HEK293 (cell line): Measurements from ENCODE around the gene COA6.

Experiments used
- BCL11A ChIP-seq: fragments of 450-650 bp; formaldehyde crosslinking; IDR thresholded peaks from 2 replicates; pipeline ENCODE4 v1.5.1; 2016; ENCODE audit warnings: low read depth, missing biosample characterization, missing genetic modification characterization
- FEZF1 ChIP-seq: fragments of 450-650 bp; formaldehyde crosslinking; IDR thresholded peaks from 2 replicates; pipeline ENCODE4 v1.5.1; 2016; ENCODE audit warnings: missing biosample characterization, missing genetic modification characterization
- HOXD13 ChIP-seq: sonication (generic); formaldehyde crosslinking; IDR thresholded peaks from 2 replicates; pipeline ENCODE4 v1.8.0; 2022; ENCODE audit warnings: missing genetic modification reagents, borderline replicate concordance
- KLF7 ChIP-seq: fragments of 450-650 bp; formaldehyde crosslinking; IDR thresholded peaks from 2 replicates; pipeline ENCODE4 v1.5.1; 2016; ENCODE audit warnings: missing biosample characterization, missing genetic modification characterization, borderline replicate concordance
- PBX3 ChIP-seq: sonication (generic); formaldehyde crosslinking; IDR thresholded peaks from 2 replicates; pipeline ENCODE4 v1.8.1; 2022; ENCODE audit warnings: mild to moderate bottlenecking, moderate library complexity, missing genetic modification reagents
- ZBTB48 ChIP-seq: fragments of 450-650 bp; formaldehyde crosslinking; IDR thresholded peaks from 2 replicates; pipeline ENCODE4 v1.5.1; 2016; ENCODE audit warnings: missing biosample characterization, missing genetic modification characterization
- ZBTB49 ChIP-seq: fragments of 450-650 bp; formaldehyde crosslinking; IDR thresholded peaks from 2 replicates; pipeline ENCODE4 v1.5.1; 2016; ENCODE audit warnings: missing biosample characterization, missing genetic modification characterization, low read depth
- ZBTB7A ChIP-seq: fragments of 450-650 bp; formaldehyde crosslinking; IDR thresholded peaks from 2 replicates; pipeline ENCODE4 v1.5.1; 2016; ENCODE audit warnings: low read depth, missing biosample characterization, missing genetic modification characterization
- ZNF350 ChIP-seq: fragments of 450-650 bp; formaldehyde crosslinking; IDR thresholded peaks from 2 replicates; pipeline ENCODE4 v1.5.0; 2017; ENCODE audit warnings: missing biosample characterization, mild to moderate bottlenecking, missing genetic modification characterization
- ZNF416 ChIP-seq: fragments of 450-650 bp; formaldehyde crosslinking; IDR thresholded peaks from 2 replicates; pipeline ENCODE4 v1.5.1; 2016; ENCODE audit warnings: missing biosample characterization, missing genetic modification characterization
- ZNF514 ChIP-seq: fragments of 450-650 bp; formaldehyde crosslinking; IDR thresholded peaks from 2 replicates; pipeline ENCODE4 v1.5.1; 2016; ENCODE audit warnings: missing biosample characterization, missing genetic modification characterization
- ZNF521 ChIP-seq: fragments of 450-650 bp; formaldehyde crosslinking; IDR thresholded peaks from 2 replicates; pipeline ENCODE4 v1.5.1; 2017; ENCODE audit warnings: missing biosample characterization, mild to moderate bottlenecking, missing genetic modification characterization
- ZNF555 ChIP-seq: fragments of 450-650 bp; formaldehyde crosslinking; conservative IDR thresholded peaks from 2 replicates; pipeline ENCODE4 v1.5.1; 2017; ENCODE audit warnings: missing biosample characterization, mild to moderate bottlenecking, missing genetic modification characterization, inconsistent platforms
- ZNF610 ChIP-seq: fragments of 450-650 bp; formaldehyde crosslinking; IDR thresholded peaks from 2 replicates; pipeline ENCODE4 v1.5.1; 2016; ENCODE audit warnings: missing biosample characterization, missing genetic modification characterization, borderline replicate concordance
- ZNF629 ChIP-seq: fragments of 450-650 bp; formaldehyde crosslinking; IDR thresholded peaks from 2 replicates; pipeline ENCODE4 v1.5.1; 2017; ENCODE audit warnings: missing biosample characterization, missing genetic modification characterization
- ZNF664 ChIP-seq: fragments of 450-650 bp; formaldehyde crosslinking; IDR thresholded peaks from 2 replicates; pipeline ENCODE4 v1.5.1; 2016; ENCODE audit warnings: missing biosample characterization, missing genetic modification characterization
- ZNF677 ChIP-seq: fragments of 450-650 bp; IDR thresholded peaks from 2 replicates; pipeline ENCODE4 v1.5.0; 2018; ENCODE audit warnings: missing biosample characterization, mild to moderate bottlenecking, missing genetic modification characterization, moderate library complexity
- ZNF747 ChIP-seq: fragments of 450-650 bp; formaldehyde crosslinking; IDR thresholded peaks from 2 replicates; pipeline ENCODE4 v1.5.1; 2016; ENCODE audit warnings: missing biosample characterization, missing genetic modification characterization
- ZSCAN30 ChIP-seq: fragments of 450-650 bp; IDR thresholded peaks from 2 replicates; pipeline ENCODE4 v1.5.1; 2018; ENCODE audit warnings: missing biosample characterization, mild to moderate bottlenecking, missing genetic modification characterization, moderate library complexity
- TF ChIP-seq, protein P1 (sequence below): fragments of 450-650 bp; formaldehyde crosslinking; IDR thresholded peaks from 2 replicates; pipeline ENCODE4 v1.5.1; 2016; ENCODE audit warnings: missing biosample characterization, missing genetic modification characterization
- TF ChIP-seq, protein P2 (sequence below): fragments of 450-650 bp; formaldehyde crosslinking; IDR thresholded peaks from 2 replicates; pipeline ENCODE4 v1.5.1; 2016; ENCODE audit warnings: missing biosample characterization, missing genetic modification characterization
- TF ChIP-seq, protein P3 (sequence below): fragments of 450-650 bp; formaldehyde crosslinking; IDR thresholded peaks from 2 replicates; pipeline ENCODE4 v1.5.1; 2016; ENCODE audit warnings: missing biosample characterization, missing genetic modification characterization
- TF ChIP-seq, protein P4 (sequence below): fragments of 450-650 bp; formaldehyde crosslinking; IDR thresholded peaks from 2 replicates; pipeline ENCODE4 v1.5.1; 2016; ENCODE audit warnings: missing biosample characterization, missing genetic modification characterization
- TF ChIP-seq, protein P5 (sequence below): fragments of 450-650 bp; formaldehyde crosslinking; IDR thresholded peaks from 2 replicates; pipeline ENCODE4; 2016; ENCODE audit warnings: missing biosample characterization, missing genetic modification characterization

The COA6 gene

GRCh38 chr1:234373064-234373958, at the start of gene COA6 (continued):
- peak; percentile 90 for TF ChIP-seq ZNF629 (tag by site-specific recombination)
- no peak for TF ChIP-seq ZBTB49 (tag by site-specific recombination)
- peak; percentile 66; the same call in 1 of the 2 replicates for TF ChIP-seq ZBTB7A (tag by site-specific recombination)
- no peak for TF ChIP-seq ZNF521
- TF ChIP-seq ZNF664 (tag by site-specific recombination) = no peak
- no peak for TF ChIP-seq ZNF747 (tag by site-specific recombination)
- TF ChIP-seq ZNF514 (tag by site-specific recombination) = no peak
- no peak; the same call in none of the 2 replicates for TF ChIP-seq FEZF1 (tag by site-specific recombination)
- no peak for TF ChIP-seq ZNF416 (tag by site-specific recombination)
- TF ChIP-seq, protein P1, sequence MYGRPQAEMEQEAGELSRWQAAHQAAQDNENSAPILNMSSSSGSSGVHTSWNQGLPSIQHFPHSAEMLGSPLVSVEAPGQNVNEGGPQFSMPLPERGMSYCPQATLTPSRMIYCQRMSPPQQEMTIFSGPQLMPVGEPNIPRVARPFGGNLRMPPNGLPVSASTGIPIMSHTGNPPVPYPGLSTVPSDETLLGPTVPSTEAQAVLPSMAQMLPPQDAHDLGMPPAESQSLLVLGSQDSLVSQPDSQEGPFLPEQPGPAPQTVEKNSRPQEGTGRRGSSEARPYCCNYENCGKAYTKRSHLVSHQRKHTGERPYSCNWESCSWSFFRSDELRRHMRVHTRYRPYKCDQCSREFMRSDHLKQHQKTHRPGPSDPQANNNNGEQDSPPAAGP (tag by site-specific recombination) = peak; percentile 93
- TF ChIP-seq, protein P2, sequence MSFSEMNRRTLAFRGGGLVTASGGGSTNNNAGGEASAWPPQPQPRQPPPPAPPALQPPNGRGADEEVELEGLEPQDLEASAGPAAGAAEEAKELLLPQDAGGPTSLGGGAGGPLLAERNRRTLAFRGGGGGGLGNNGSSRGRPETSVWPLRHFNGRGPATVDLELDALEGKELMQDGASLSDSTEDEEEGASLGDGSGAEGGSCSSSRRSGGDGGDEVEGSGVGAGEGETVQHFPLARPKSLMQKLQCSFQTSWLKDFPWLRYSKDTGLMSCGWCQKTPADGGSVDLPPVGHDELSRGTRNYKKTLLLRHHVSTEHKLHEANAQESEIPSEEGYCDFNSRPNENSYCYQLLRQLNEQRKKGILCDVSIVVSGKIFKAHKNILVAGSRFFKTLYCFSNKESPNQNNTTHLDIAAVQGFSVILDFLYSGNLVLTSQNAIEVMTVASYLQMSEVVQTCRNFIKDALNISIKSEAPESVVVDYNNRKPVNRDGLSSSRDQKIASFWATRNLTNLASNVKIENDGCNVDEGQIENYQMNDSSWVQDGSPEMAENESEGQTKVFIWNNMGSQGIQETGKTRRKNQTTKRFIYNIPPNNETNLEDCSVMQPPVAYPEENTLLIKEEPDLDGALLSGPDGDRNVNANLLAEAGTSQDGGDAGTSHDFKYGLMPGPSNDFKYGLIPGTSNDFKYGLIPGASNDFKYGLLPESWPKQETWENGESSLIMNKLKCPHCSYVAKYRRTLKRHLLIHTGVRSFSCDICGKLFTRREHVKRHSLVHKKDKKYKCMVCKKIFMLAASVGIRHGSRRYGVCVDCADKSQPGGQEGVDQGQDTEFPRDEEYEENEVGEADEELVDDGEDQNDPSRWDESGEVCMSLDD (tag by site-specific recombination) = peak; percentile 67
- TF ChIP-seq ZBTB48 (tag by site-specific recombination) = peak; percentile 99
- no peak for TF ChIP-seq ZNF555 (tag by site-specific recombination)
- no peak for TF ChIP-seq ZNF677
- TF ChIP-seq, protein P3, sequence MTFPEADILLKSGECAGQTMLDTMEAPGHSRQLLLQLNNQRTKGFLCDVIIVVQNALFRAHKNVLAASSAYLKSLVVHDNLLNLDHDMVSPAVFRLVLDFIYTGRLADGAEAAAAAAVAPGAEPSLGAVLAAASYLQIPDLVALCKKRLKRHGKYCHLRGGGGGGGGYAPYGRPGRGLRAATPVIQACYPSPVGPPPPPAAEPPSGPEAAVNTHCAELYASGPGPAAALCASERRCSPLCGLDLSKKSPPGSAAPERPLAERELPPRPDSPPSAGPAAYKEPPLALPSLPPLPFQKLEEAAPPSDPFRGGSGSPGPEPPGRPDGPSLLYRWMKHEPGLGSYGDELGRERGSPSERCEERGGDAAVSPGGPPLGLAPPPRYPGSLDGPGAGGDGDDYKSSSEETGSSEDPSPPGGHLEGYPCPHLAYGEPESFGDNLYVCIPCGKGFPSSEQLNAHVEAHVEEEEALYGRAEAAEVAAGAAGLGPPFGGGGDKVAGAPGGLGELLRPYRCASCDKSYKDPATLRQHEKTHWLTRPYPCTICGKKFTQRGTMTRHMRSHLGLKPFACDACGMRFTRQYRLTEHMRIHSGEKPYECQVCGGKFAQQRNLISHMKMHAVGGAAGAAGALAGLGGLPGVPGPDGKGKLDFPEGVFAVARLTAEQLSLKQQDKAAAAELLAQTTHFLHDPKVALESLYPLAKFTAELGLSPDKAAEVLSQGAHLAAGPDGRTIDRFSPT = no peak; the same call in 1 of the 2 replicates
- TF ChIP-seq HOXD13 = no peak
- TF ChIP-seq ZNF350 = no peak
- 0 out of 2 replicates have a peak, but pooled peaks have one; percentile 73 for TF ChIP-seq PBX3
- peak; percentile 8; the same call in 1 of the 2 replicates for TF ChIP-seq BCL11A (tag by site-specific recombination)
- TF ChIP-seq ZNF610 (tag by site-specific recombination) = peak; percentile 67
- TF ChIP-seq, protein P4, sequence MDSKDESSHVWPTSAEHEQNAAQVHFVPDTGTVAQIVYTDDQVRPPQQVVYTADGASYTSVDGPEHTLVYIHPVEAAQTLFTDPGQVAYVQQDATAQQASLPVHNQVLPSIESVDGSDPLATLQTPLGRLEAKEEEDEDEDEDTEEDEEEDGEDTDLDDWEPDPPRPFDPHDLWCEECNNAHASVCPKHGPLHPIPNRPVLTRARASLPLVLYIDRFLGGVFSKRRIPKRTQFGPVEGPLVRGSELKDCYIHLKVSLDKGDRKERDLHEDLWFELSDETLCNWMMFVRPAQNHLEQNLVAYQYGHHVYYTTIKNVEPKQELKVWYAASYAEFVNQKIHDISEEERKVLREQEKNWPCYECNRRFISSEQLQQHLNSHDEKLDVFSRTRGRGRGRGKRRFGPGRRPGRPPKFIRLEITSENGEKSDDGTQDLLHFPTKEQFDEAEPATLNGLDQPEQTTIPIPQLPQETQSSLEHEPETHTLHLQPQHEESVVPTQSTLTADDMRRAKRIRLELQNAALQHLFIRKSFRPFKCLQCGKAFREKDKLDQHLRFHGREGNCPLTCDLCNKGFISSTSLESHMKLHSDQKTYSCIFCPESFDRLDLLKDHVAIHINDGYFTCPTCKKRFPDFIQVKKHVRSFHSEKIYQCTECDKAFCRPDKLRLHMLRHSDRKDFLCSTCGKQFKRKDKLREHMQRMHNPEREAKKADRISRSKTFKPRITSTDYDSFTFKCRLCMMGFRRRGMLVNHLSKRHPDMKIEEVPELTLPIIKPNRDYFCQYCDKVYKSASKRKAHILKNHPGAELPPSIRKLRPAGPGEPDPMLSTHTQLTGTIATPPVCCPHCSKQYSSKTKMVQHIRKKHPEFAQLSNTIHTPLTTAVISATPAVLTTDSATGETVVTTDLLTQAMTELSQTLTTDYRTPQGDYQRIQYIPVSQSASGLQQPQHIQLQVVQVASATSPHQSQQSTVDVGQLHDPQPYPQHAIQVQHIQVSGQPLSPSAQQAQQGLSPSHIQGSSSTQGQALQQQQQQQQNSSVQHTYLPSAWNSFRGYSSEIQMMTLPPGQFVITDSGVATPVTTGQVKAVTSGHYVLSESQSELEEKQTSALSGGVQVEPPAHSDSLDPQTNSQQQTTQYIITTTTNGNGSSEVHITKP = peak; percentile 72
- TF ChIP-seq, protein P5, sequence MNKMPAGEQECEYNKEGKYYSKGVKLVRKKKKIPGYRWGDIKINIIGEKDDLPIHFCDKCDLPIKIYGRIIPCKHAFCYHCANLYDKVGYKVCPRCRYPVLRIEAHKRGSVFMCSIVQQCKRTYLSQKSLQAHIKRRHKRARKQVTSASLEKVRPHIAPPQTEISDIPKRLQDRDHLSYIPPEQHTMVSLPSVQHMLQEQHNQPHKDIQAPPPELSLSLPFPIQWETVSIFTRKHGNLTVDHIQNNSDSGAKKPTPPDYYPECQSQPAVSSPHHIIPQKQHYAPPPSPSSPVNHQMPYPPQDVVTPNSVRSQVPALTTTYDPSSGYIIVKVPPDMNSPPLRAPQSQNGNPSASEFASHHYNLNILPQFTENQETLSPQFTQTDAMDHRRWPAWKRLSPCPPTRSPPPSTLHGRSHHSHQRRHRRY (tag by site-specific recombination) = no peak
- TF ChIP-seq KLF7 = peak; percentile 81; the same call in 1 of the 2 replicates
- peak; percentile 93 for TF ChIP-seq ZSCAN30 (tag by site-specific recombination)
